Esophagus mucosa (tissue), 1 donor: ENCODE measurements around the gene PIBF1. TPM values are rescaled to one million over a fixed set of nuclear protein-coding genes. Genes with fewer than 3 reads are reported as not detected.
"Not testable (repeated sequence)": the region's sequence is repeated elsewhere in the genome, so short reads cannot be mapped to it uniquely, and the experiment has no call there.

Experiments used
- ATAC-seq: fragments of 200-7000 bp; cut with Tn5 transposase; one replicate; pipeline ENCODE4 v1.9.1; 2020
- total RNA-seq: library from RNA; stranded (reverse); gene quantifications from one replicate; pipeline ENCODE4 v1.2.4, GENCODE V29; 2023
- donor health status: DM: yes; HTN: yes; CAD: no.

PIBF1 gene
- total RNA-seq, 1 donor from 2014 or later: 6.5 TPM

- no peak for ATAC-seq
Observed at GRCh38 chr13:73034901-73035300, 253.0 kb downstream of the PIBF1 start.

GRCh38 chr13:73035660-73036059 is 253.7 kb downstream of the PIBF1 start:
- ATAC-seq: no peak

GRCh38 chr13:73036566-73036965 is 254.6 kb downstream of the PIBF1 start:
- no peak for ATAC-seq

GRCh38 chr13:73038064-73038463 is 256.1 kb downstream of the PIBF1 start:
- ATAC-seq: no peak

GRCh38 chr13:73039201-73040108 is 257.5 kb downstream of the PIBF1 start:
- ATAC-seq: no peak

- ATAC-seq: no peak
Observed at GRCh38 chr13:73040484-73040883, 258.6 kb downstream of the PIBF1 start.

GRCh38 chr13:73040968-73041596 is 259.1 kb downstream of the PIBF1 start:
- no peak for ATAC-seq

- no peak for ATAC-seq
Observed at GRCh38 chr13:73045031-73045430, 263.1 kb downstream of the PIBF1 start.

GRCh38 chr13:73048615-73049014 is 266.7 kb downstream of the PIBF1 start:
- ATAC-seq: not testable (repeated sequence)

GRCh38 chr13:73054712-73055111 is 272.8 kb downstream of the PIBF1 start:
- ATAC-seq: no peak

GRCh38 chr13:73055813-73056564 is 274.1 kb downstream of the PIBF1 start:
- no peak for ATAC-seq

- ATAC-seq: no peak
Observed at GRCh38 chr13:73056565-73056962, 274.6 kb downstream of the PIBF1 start.

GRCh38 chr13:73057284-73058063 is 275.5 kb downstream of the PIBF1 start:
- no peak for ATAC-seq

GRCh38 chr13:73058064-73058313 is 276.1 kb downstream of the PIBF1 start:
- no peak for ATAC-seq

GRCh38 chr13:73058432-73058735 is 276.5 kb downstream of the PIBF1 start:
- no peak for ATAC-seq

GRCh38 chr13:73058736-73059459 is 277.0 kb downstream of the PIBF1 start, which contains the start of gene KLF5:
TSS of gene KLF5 (plus strand) at chr13:73059005. CDS start at chr13:73059328, 323 bp downstream.
- ATAC-seq: peak; percentile 93

GRCh38 chr13:73059460-73060250 is 277.7 kb downstream of the PIBF1 start:
- peak; percentile 3 for ATAC-seq

GRCh38 chr13:73060251-73061160 is 278.6 kb downstream of the PIBF1 start:
- ATAC-seq: no peak

- ATAC-seq: no peak
Observed at GRCh38 chr13:73061473-73061872, 279.5 kb downstream of the PIBF1 start.

GRCh38 chr13:73061876-73062275 is 279.9 kb downstream of the PIBF1 start:
- ATAC-seq: peak; percentile 28
